Left colon (tissue), 2 donors: Measurements from ENCODE around the gene CA9. TPM values are rescaled to one million over a fixed set of nuclear protein-coding genes. Genes with fewer than 3 reads are reported as not detected.

Experiments
- ATAC-seq: fragments of 200-7000 bp; cut with Tn5 transposase; one replicate; pipeline ENCODE4 v1.9.1; 2020; ENCODE audit warnings: mild to moderate bottlenecking, moderate library complexity
- DNase-seq, 2 donors: peaks; one replicate each; pipeline ENCODE4 v3.0.0-alpha.2; 2020
- intact Hi-C, 2 donors: fragments of 100-400 bp; cut with DNase I in 1 of 2; cut with micrococcal nuclease in 1 of 2; formaldehyde crosslinking; loops; one replicate each; pipeline versions ENCODE4 v1.11.2 to v1.14.0; 2022; cut with DNase I, micrococcal nuclease
- total RNA-seq, 2 donors: library from RNA; stranded (reverse); fragmentation: NEBNext Ultra II Directional; extraction: Animal tissue kit (Norgen Biotek cat#: 25700); gene quantifications; one replicate each; pipeline ENCODE4 v1.2.1, GENCODE V29; 2021
- donor health status: DM: no; HTN: no; CAD: no.
- donor health status: DM: yes; HTN: yes; CAD: no.

CA9 gene
- total RNA-seq, 2 donors from 2014 or later = 0.56 to 0.89 TPM

GRCh38 chr9:35685506-35685905 is 11.8 kb downstream of the CA9 start:
- DNase-seq (no peak), ATAC-seq (no peak)
- intact Hi-C loops = no loop called here

GRCh38 chr9:35686222-35687203 is 12.8 kb downstream of the CA9 start:
- ATAC-seq (no peak), DNase-seq (no peak)
- intact Hi-C loops = no loop called here

- no peak for DNase-seq
- ATAC-seq = no peak
- intact Hi-C loops = no loop called here
These were observed 13.6 kb downstream of the CA9 start for GRCh38 chr9:35687306-35687705.

GRCh38 chr9:35687972-35688557 is 14.3 kb downstream of the CA9 start:
- no peak for DNase-seq
- intact Hi-C loops = no loop called here
- no peak for ATAC-seq

GRCh38 chr9:35688558-35689541 is 15.1 kb downstream of the CA9 start:
- ATAC-seq = no peak
- DNase-seq = no peak
- intact Hi-C loops = no loop called here

- ATAC-seq (peak; percentile 27), DNase-seq (peak; percentile 63 to 75)
- intact Hi-C loops = loop anchor here in 1 of 2 donors (5.0 kb wide), 1 partner anchor 32 kb away; the partner anchor contains the start of genes CCDC107 and RMRP
These were observed 16.0 kb downstream of the CA9 start, which contains the start of gene TPM2 for GRCh38 chr9:35689542-35690293. Gene TPM2, minus strand, starts transcription at chr9:35689925. Its CDS starts 108 bp downstream, at chr9:35689817.

- intact Hi-C loops = loop anchor here in 1 of 2 donors (5.0 kb wide), 1 partner anchor 33 kb away; the partner anchor contains the start of genes CCDC107 and RMRP
These were observed 16.5 kb downstream of the CA9 start for GRCh38 chr9:35690294-35690613.

GRCh38 chr9:35690614-35691333 is 17.0 kb downstream of the CA9 start:
- intact Hi-C loops = loop anchor here in 1 of 2 donors (5.0 kb wide), 1 partner anchor 33 kb away; the partner anchor contains the start of genes CCDC107 and RMRP
- DNase-seq (peak; percentile 73 to 79), ATAC-seq (peak; percentile 61)

More at GRCh38 chr9:35690294-35690613, 16.5 kb downstream of the CA9 start:
- DNase-seq = no peak
- ATAC-seq = no peak

GRCh38 chr9:35691334-35691650 is 17.6 kb downstream of the CA9 start:
- intact Hi-C loops = loop anchor here in 1 of 2 donors (5.0 kb wide), 1 partner anchor 34 kb away; the partner anchor contains the start of genes CCDC107 and RMRP
- ATAC-seq (no peak), DNase-seq (no peak)

- intact Hi-C loops = loop anchor here in 1 of 2 donors (5.0 kb wide), 1 partner anchor 35 kb away; the partner anchor contains the start of genes CCDC107 and RMRP
- DNase-seq = no peak
These were observed 18.1 kb downstream of the CA9 start for GRCh38 chr9:35691757-35692301.

GRCh38 chr9:35695943-35696401 is 22.2 kb downstream of the CA9 start:
- intact Hi-C loops = no loop called here
- DNase-seq (no peak), ATAC-seq (peak; percentile 73)

More at GRCh38 chr9:35691757-35692301, 18.1 kb downstream of the CA9 start:
- ATAC-seq = no peak

- DNase-seq = peak in 1 of 2 donors; percentile 73
- intact Hi-C loops = no loop called here
- ATAC-seq = peak; percentile 86
These were observed 22.9 kb downstream of the CA9 start for GRCh38 chr9:35696520-35697215.

GRCh38 chr9:35697486-35697885 is 23.8 kb downstream of the CA9 start:
- no peak for DNase-seq
- intact Hi-C loops = no loop called here
- ATAC-seq = no peak

GRCh38 chr9:35698231-35698630 is 24.5 kb downstream of the CA9 start:
- DNase-seq (no peak), ATAC-seq (no peak)
- intact Hi-C loops = no loop called here

- DNase-seq (no peak), ATAC-seq (no peak)
- intact Hi-C loops = no loop called here
These were observed 26.3 kb downstream of the CA9 start for GRCh38 chr9:35700031-35700430.

- no peak for ATAC-seq
- intact Hi-C loops = no loop called here
- no peak for DNase-seq
These were observed 27.2 kb downstream of the CA9 start for GRCh38 chr9:35700942-35701341.
